WI38 (cell line): ENCODE results near the gene TMEM225B.

Source experiments
- H3K4me3 ChIP-seq: 2 replicates; pipeline ENCODE4 v1.5.1; 2011; ENCODE audit warnings: low read depth, mild to moderate bottlenecking, control low read depth, low read length
- TF ChIP-seq, protein P1 (sequence below): IDR thresholded peaks from 2 replicates; pipeline ENCODE4 v1.5.1; 2012; ENCODE audit warnings: low read depth, mild to moderate bottlenecking, control low read depth, low read length

The TMEM225B gene

DNA sequence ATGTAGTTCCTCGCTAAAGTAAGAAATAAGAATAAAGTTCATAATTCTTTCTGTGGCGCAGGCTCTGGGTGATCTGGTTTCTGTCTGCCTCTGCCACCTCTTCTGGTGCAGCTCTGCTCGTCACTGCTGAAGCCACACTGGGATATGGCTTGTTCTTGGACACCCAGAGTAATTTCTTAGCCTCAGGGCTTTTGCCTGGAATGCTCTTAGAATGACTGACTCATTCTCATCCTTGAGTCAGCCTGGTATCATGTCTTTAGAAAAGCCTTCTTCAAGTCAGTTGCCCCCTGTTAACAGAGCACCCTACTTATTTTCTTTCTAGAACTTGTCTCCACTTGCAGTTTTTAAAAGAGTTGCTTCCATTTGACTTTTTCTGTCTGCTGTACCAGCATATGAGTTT is 20.7 kb downstream of the TMEM225B start:
- TF ChIP-seq, protein P1, sequence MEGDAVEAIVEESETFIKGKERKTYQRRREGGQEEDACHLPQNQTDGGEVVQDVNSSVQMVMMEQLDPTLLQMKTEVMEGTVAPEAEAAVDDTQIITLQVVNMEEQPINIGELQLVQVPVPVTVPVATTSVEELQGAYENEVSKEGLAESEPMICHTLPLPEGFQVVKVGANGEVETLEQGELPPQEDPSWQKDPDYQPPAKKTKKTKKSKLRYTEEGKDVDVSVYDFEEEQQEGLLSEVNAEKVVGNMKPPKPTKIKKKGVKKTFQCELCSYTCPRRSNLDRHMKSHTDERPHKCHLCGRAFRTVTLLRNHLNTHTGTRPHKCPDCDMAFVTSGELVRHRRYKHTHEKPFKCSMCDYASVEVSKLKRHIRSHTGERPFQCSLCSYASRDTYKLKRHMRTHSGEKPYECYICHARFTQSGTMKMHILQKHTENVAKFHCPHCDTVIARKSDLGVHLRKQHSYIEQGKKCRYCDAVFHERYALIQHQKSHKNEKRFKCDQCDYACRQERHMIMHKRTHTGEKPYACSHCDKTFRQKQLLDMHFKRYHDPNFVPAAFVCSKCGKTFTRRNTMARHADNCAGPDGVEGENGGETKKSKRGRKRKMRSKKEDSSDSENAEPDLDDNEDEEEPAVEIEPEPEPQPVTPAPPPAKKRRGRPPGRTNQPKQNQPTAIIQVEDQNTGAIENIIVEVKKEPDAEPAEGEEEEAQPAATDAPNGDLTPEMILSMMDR: no peak
- H3K4me3 ChIP-seq: no peak overlapping the region

DNA sequence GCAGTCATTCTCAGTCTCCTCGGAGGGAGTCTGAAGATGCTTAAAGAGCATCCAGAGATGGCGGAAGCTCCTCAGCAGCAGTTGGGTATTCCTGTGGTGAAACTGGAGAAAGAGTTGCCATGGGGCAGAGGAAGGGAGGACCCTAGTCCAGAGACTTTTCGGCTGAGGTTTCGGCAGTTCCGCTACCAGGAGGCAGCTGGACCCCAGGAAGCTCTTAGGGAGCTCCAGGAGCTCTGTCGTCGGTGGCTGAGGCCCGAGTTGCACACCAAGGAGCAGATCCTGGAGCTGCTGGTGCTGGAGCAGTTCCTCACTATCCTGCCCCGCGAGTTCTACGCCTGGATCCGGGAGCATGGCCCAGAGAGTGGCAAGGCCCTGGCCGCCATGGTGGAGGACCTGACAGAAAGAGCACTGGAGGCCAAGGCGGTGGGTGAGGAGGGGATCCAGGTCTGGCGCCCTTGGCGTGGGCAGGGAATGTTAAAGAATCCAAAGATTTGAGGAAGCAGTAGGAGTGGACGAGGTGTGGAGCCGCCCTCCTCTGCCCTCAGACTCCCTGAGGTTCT is 21.6 kb downstream of the TMEM225B start:
- TF ChIP-seq, protein P1: no peak
- no peak overlapping the region for H3K4me3 ChIP-seq

DNA sequence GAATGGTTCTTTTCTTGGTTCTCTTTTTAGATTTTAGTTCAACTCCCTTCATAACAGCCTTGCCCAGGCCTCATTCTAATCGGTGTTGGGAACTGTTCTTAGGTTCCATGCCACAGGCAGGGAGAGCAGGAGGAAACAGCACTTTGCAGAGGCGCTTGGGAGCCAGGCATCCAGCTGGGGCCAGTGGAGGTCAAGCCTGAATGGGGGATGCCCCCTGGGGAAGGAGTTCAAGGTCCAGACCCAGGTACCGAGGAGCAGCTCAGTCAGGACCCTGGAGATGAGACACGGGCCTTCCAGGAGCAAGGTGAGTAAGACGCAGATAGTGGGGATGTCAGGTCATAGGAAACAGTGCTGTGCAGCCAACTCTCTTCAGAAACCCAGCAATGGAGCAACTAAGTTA is 23.2 kb downstream of the TMEM225B start:
- no peak overlapping the region for H3K4me3 ChIP-seq

DNA sequence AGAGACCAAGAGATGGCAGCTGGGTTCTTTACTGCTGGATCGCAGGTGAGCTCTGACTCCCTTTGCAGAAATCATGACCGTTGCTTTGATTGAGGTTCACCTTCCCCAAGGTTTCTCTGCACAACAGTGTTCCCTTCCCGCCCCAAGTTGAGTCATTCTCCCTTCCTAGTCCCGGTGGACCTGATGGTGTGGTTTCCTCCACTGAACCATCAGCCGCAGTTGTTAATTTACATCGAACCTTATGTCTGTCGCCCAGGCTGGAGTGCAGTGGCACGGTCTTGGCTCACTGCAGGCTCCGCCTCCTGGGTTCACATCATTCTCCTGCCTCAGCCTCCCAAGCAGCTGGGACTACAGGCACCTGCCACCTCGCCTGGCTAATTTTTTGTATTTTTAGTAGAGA is 24.5 kb downstream of the TMEM225B start:
- no peak overlapping the region for H3K4me3 ChIP-seq
- TF ChIP-seq, protein P1: no peak

More for the DNA sequence above, 23.2 kb downstream of the TMEM225B start:
- TF ChIP-seq, protein P1: no peak

DNA sequence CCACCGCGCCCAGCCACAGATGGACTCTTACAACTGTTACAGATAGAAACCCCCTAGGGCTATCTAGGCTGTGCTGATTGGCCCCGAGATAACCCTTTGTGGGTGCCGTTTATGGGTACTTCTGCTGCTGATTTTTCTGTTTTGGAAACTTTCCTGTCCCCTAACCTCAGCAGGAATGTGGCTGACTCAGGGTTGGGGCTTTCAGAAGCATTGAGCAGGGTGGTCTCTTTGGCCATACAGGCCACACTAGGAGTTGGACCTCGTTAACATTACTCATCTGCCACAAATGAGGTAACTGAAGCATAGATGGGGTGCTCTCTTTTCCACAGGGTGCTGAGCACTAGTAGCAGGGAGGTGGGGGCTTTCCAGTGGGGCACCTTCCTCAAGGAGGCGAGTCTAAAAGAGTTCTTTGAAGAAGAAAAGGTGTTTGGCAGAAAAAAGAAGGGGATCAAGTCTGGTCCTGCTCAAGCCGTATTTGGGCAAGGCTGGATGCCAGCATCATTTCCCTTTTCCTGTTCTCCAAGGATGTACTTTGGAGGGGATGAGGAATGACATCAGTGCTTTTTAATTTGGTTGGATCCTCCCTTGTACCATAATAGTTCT is 25.1 kb downstream of the TMEM225B start:
- TF ChIP-seq, protein P1: no peak
- H3K4me3 ChIP-seq: no peak overlapping the region

DNA sequence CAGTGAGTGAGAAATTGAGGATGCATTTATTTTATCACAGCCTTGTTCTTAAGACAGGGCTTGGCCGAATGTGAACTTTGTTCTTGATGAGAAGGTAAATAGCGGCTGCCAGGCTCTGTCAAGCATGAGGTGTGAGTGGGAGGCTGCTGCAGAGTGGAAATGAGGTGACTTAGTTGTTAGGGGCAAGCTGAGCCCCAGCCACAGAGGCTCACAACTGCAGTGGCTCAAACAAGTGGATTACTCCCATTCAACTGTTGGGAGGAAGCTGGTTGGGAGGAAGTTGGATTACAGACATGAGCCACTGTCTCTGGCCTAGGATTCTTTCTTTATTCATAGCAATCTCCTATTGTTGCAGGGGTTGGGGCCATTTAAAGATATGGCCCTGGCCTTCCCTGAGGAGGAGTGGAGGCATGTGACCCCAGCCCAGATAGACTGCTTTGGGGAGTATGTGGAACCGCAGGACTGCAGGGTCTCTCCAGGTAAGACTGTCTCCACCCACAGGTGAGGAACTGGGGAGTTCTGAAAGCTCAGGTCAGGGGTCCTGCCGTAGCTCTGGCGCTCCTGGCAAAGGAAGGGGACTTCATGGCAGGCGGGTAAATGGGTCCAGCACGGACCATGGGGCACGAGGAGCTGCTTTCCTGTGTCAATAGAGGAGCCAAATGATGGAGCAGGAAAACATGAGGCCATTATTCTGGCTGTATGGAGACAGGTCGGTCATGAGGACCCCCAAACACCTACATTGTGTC is 25.8 kb downstream of the TMEM225B start:
- H3K4me3 ChIP-seq: no peak overlapping the region

DNA sequence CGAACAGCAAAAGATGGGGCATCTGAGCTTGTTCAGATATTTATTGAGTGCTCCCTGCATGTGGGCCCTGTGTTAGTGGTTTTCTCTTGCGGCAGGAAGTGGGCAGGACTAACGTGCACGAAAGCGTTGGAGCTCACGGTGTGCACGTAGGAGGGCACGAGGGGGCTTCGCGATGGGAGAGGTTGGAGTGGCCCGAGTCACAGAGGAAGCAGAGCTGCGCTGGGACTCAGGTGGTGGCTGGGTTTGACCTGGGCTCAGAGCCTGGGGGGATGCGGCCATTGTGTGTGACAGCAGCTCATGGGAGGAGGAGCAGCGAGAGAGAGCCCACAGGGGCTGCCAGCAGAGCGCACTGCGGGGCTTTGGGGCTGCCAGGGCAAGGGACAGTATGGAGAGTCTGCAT is 26.4 kb downstream of the TMEM225B start:
- TF ChIP-seq, protein P1: no peak
- H3K4me3 ChIP-seq: no peak overlapping the region

More for the DNA sequence above, 25.8 kb downstream of the TMEM225B start:
- TF ChIP-seq, protein P1: no peak
